ENCODE results near the gene FUNDC2. TPM values are rescaled to one million over a fixed set of nuclear protein-coding genes. Genes with fewer than 3 reads are reported as not detected.

FUNDC2 gene
- polyA plus RNA-seq, 2 of the 4 experiments (the other 2 are of a cell fraction) = 63.5 to 159 TPM

- no peak for FAIRE-seq
These were observed 19.6 kb downstream of the FUNDC2 start for GRCh38 chrX:155046129-155046810.

GRCh38 chrX:155046811-155047528 is 20.3 kb downstream of the FUNDC2 start:
- H3K27ac ChIP-seq = peak overlapping the region in 1 of 2 experiments; percentile 49; a peak in 1 of 6 replicates
- FAIRE-seq (no peak), ATAC-seq (no peak), DNase-seq (ENCODE audit: low read depth in 1 of 2, low spot score in 1 of 2) (no peak)
- H3K4me2 ChIP-seq = no peak overlapping the region
- H3K4me1 ChIP-seq = peaks cover 11% of the 10 kb centered on the region; the same call in 2 of the 3 replicates
- H3K9me3 ChIP-seq = no peaks in the 10 kb centered on the region
- TF ChIP-seq RCOR1 (IDR thresholded peaks at IDR 0.05; ENCODE audit: low read depth, low read length) (no peak), POLR2A (IDR thresholded peaks at IDR 0.05; ENCODE audit: low read length) (no peak)
- CTCF ChIA-PET = interaction anchor here (2.1 to 3.1 kb wide), 2 partner anchors 8 to 10 kb away, joined by 4 to 19 read pairs; no protein-coding TSS in a partner anchor
- POLR2A ChIA-PET = interaction anchor here (0.8 kb wide), 1 partner anchor 20 kb away, joined by 4 read pairs; the partner anchor contains the start of gene FUNDC2
- H3K4me3 ChIP-seq = no peak overlapping the region
- 83% methylated on average over 5 of the region's 5 CpGs for WGBS (ENCODE audit: missing lambda C conversion rate)

More at GRCh38 chrX:155046129-155046810, 19.6 kb downstream of the FUNDC2 start:
- Histone ChIP-seq H3K4me2 (no peak overlapping the region), H3K4me3 (no peak overlapping the region), H3K27ac (no peak overlapping the region), H3K9me3 (no peaks in the 10 kb centered on the region), H3K4me1 (peaks cover 11% of the 10 kb centered on the region; the same call in 2 of the 3 replicates)
- ChIA-PET POLR2A (no interaction called here), CTCF (interaction anchor here (2.1 to 3.1 kb wide), 2 partner anchors 9 to 11 kb away, joined by 4 to 19 read pairs; no protein-coding TSS in a partner anchor)
- no peak for ATAC-seq
- 95% methylated on average over 6 of the region's 6 CpGs for WGBS (ENCODE audit: missing lambda C conversion rate)
- no peak for TF ChIP-seq CBX2 (IDR thresholded peaks at IDR 0.05; ENCODE audit: borderline replicate concordance, low read depth)
- TF ChIP-seq ZC3H11A (IDR thresholded peaks at IDR 0.05) = no peak
- no peak for TF ChIP-seq CEBPB (IDR thresholded peaks at IDR 0.05)
- no peak for TF ChIP-seq ZNF302 (CRISPR knock-in tag; IDR thresholded peaks at IDR 0.05)
- TF ChIP-seq, protein P1, sequence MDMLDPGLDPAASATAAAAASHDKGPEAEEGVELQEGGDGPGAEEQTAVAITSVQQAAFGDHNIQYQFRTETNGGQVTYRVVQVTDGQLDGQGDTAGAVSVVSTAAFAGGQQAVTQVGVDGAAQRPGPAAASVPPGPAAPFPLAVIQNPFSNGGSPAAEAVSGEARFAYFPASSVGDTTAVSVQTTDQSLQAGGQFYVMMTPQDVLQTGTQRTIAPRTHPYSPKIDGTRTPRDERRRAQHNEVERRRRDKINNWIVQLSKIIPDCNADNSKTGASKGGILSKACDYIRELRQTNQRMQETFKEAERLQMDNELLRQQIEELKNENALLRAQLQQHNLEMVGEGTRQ (IDR thresholded peaks at IDR 0.05) = no peak
- DNase-seq (ENCODE audit: low read depth in 1 of 2, low spot score in 1 of 2) = no peak

GRCh38 chrX:155048977-155049619 is 22.5 kb downstream of the FUNDC2 start:
- POLR2A ChIA-PET = interaction anchor here (0.7 kb wide), 1 partner anchor 22 kb away, joined by 3 read pairs; the partner anchor contains the start of gene FUNDC2

More at GRCh38 chrX:155048977-155049619, 22.5 kb downstream of the FUNDC2 start:
- Histone ChIP-seq H3K4me3 (no peak overlapping the region), H3K4me1 (peaks cover 30% of the 10 kb centered on the region), H3K27ac (no peak overlapping the region), H3K9me3 (no peaks in the 10 kb centered on the region), H3K4me2 (no peak overlapping the region; the same call in 2 of the 3 replicates)
- no peak for TF ChIP-seq NR3C1 (IDR thresholded peaks at IDR 0.05)
- TF ChIP-seq, protein P2, sequence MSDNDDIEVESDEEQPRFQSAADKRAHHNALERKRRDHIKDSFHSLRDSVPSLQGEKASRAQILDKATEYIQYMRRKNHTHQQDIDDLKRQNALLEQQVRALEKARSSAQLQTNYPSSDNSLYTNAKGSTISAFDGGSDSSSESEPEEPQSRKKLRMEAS (IDR thresholded peaks at IDR 0.05) = no peak
- no peak for TF ChIP-seq CHD4 (IDR thresholded peaks at IDR 0.05; ENCODE audit: borderline replicate concordance)
- no peak for TF ChIP-seq BHLHE40 (IDR thresholded peaks at IDR 0.05; ENCODE audit: low read depth, low read length)
- TF ChIP-seq CTCF (IDR thresholded peaks at IDR 0.05) = peak; percentile 51
- TF ChIP-seq EP300 (IDR thresholded peaks at IDR 0.05) = no peak
- TF ChIP-seq RAD21 (conservative IDR thresholded peaks at IDR 0.05 in 1 of 2, IDR thresholded peaks at IDR 0.05 in 1 of 2) = peak; percentile 26 to 48; a peak in 2 of 5 replicates
- TF ChIP-seq TP53 (CRISPR knock-in tag; IDR thresholded peaks at IDR 0.05) = no peak
- TF ChIP-seq, protein P3, sequence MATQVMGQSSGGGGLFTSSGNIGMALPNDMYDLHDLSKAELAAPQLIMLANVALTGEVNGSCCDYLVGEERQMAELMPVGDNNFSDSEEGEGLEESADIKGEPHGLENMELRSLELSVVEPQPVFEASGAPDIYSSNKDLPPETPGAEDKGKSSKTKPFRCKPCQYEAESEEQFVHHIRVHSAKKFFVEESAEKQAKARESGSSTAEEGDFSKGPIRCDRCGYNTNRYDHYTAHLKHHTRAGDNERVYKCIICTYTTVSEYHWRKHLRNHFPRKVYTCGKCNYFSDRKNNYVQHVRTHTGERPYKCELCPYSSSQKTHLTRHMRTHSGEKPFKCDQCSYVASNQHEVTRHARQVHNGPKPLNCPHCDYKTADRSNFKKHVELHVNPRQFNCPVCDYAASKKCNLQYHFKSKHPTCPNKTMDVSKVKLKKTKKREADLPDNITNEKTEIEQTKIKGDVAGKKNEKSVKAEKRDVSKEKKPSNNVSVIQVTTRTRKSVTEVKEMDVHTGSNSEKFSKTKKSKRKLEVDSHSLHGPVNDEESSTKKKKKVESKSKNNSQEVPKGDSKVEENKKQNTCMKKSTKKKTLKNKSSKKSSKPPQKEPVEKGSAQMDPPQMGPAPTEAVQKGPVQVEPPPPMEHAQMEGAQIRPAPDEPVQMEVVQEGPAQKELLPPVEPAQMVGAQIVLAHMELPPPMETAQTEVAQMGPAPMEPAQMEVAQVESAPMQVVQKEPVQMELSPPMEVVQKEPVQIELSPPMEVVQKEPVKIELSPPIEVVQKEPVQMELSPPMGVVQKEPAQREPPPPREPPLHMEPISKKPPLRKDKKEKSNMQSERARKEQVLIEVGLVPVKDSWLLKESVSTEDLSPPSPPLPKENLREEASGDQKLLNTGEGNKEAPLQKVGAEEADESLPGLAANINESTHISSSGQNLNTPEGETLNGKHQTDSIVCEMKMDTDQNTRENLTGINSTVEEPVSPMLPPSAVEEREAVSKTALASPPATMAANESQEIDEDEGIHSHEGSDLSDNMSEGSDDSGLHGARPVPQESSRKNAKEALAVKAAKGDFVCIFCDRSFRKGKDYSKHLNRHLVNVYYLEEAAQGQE (IDR thresholded peaks at IDR 0.05) = no peak
- WGBS (ENCODE audit: missing lambda C conversion rate) = 41% methylated on average over 9 of the region's 9 CpGs
- DNase-seq (ENCODE audit: low read depth in 1 of 2, low spot score in 1 of 2) (peak; percentile 27 to 75), FAIRE-seq (no peak), ATAC-seq (peak; percentile 80 to 93)
- CTCF ChIA-PET = interaction anchor here (0.7 to 1.5 kb wide), 3 partner anchors 13 to 69 kb away, joined by 3 to 5 read pairs (median 3); partner anchors contain the start of gene FUNDC2
